Hematopoietic multipotent progenitor cell treated with erythropoietin and hydrocortisone succinate and interleukin-3 and kit ligand, for 8 days (in vitro differentiated cells): ENCODE measurements around the gene ZNF763.
"Not testable (repeated sequence)": the region's sequence is repeated elsewhere in the genome, so short reads cannot be mapped to it uniquely, and the experiment has no call there.

Experiments used
- DNase-seq: peaks from one replicate; pipeline ENCODE4 v3.0.0-alpha.2; 2015

The ZNF763 gene

GRCh38 chr19:11964858-11965645, at the start of gene ZNF763:
Gene ZNF763 (plus strand): TSS chr19:11965040. CDS start chr19:11965209, 169 bp downstream.
- peak; percentile 95 for DNase-seq

GRCh38 chr19:11921852-11922495, 42.9 kb upstream of the ZNF763 start:
- no peak for DNase-seq

DNA sequence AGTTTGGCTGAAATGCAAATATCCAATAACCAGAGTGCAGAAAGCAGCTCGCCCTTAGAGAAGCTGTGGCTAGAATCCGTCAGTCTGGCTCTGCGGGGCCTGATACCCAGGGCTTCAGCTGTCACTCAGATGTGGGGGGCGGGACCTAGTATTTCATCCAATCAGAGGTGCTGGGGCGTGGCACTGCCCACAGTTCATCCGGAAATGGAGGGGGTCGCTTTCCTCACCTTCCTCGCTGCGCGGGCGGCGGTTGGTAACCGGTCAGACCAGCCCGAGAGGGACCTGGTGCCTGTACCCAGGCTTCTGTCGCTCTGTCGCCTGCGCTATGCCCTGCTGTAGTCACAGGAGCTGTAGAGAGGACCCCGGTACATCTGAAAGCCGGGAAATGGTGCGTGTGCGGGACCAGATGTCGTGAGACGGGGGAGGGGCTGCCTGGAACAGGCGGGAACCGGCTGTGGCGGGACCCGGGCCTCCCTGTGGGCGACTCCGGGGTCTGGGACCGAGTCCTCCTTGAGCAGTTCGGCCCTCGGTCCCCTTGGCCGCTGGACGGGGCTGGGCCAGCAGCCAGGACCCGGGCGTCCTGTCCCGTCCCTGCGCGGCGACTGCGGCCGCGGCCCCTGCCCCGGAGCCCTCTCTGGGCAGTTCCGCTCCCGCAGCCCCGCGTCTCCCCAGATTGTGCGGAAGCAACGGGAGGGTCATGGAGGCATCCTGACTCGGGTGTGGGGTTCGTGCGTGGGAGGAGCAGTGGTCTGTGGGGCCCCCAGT, 39.8 kb upstream of the ZNF763 start, which contains the start of gene ZNF700:
Gene ZNF700, plus strand, starts transcription at position 222 of the 765 bp plus-strand sequence. Its CDS starts 104 bp downstream, at position 326.
- peak; percentile 96 for DNase-seq

DNA sequence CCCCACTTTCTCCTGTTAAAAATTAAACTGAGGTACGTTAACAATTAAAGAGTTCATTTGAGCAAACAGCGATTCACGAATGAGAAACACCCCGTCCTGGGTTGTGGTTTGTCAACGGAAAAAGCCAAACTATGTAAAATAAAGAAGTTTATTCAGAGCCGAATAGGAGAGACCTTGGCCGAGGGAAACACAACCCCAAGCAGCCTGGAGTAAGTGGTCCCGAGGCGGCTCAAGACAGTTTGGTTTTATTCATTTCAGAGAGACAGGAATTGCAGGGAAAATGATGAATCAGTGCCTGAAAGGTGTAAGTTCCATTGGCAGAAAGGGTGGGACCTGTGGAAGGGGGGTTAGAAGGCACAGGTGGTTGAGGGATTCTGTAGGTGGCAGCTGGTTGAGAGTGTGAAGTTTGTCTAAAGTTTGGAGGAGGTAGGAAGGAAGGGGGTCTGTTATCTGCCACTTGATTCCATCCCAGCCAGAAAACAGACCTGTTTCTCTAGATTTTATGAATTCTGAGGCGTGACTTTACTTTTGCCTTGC, 39.1 kb upstream of the ZNF763 start:
- DNase-seq: peak; percentile 28

- DNase-seq: no peak
Measured at GRCh38 chr19:11927227-11927626, 37.6 kb upstream of the ZNF763 start.

DNA sequence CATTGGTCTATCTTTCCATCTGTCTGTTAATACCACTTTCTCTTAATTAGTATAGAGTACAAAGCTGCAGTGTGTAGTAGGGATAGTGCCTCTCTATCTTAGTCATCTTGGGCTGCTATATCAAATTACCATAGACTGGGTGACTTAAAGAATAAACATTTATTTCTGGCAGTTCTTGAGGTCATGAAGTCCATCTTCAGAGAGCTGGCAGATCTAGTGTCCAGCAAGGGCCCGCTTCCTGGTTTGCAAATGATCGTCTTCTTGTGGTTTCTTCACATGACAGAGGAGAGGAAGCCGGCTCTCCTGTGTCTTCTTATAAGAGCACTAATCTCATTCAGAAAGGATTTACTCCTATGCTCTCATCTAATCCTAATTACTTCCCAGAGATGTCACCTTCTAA, 33.8 kb upstream of the ZNF763 start:
- no peak for DNase-seq

- no peak for DNase-seq
Measured at GRCh38 chr19:11931513-11931912, 33.3 kb upstream of the ZNF763 start.

DNA sequence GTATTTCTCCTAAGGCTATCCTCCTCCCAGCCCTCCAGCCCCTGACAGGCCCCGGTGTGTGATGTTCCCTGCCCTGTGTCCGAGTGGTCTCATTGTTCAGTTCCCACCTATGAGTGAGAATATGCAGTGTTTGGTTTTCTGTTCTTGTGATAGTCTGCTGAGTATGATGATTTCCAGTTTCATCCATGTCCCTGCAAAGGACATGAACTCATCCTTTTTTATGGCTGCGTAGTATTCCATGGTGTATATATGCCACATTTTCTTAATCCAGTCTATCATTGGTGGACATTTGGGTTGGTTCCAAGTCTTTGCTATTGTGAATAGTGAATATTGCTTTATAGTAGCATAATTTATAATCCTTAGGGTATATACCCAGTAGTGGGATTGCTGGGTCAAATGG, 29.0 kb upstream of the ZNF763 start:
- DNase-seq: not testable (repeated sequence)

GRCh38 chr19:11938383-11938782, 26.5 kb upstream of the ZNF763 start:
- DNase-seq: not testable (repeated sequence)

- not testable (repeated sequence) for DNase-seq
Measured at GRCh38 chr19:11941361-11941887, 23.4 kb upstream of the ZNF763 start.

DNA sequence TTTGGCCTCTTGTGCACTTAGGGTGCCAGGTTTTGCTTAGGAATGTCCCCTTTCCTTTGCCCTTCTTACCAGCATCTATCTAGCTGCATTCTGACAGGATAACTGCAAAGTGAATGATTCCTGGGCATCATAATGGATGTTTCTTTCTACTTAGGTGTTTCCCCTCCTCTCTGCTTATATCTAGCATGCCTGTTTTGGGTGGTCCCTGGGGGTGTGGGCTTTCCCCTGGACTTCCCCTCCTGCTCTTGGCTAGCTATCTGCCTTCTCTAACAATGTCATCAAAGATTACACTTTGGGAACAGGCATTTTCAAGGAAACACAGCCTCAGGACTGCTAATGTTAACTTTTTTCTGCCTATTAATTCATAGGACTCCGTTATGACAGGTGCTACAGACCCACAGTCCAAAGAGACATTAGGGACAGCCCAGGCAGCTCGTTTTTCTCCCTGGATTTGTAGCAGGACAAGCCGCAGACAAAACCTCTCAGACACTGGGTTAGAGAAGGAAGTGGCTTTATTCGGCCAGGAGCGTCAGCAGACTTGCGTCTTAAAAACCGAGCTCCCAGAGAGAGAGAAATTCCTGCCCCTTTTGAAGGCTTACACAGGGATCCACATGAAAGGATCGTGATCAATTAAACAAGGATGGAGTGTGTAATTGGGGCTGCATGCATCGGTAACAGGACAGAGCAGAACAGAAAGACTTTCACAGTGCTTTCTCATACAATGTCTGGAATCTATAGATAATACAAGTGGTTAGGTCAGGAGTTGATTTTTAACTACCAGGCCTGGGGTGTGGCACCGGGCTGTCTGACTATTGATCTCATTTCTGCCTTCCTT, 22.6 kb upstream of the ZNF763 start:
- DNase-seq: no peak

DNA sequence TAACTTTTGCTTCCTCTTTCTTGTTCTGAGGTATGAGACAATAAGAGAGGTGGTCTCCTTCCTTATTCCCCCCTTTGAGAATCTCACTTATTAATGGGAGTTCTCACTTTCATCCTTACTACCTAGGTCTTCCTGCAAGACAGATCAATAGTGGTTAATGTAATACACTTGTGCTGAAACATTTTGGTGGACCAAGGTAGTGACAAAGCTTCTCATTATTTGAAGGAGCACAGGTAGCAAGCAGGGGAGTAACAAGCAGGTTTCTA, 22.1 kb upstream of the ZNF763 start:
- DNase-seq: peak; percentile 29

- no peak for DNase-seq
Measured at GRCh38 chr19:11944656-11945055, 20.2 kb upstream of the ZNF763 start.

DNA sequence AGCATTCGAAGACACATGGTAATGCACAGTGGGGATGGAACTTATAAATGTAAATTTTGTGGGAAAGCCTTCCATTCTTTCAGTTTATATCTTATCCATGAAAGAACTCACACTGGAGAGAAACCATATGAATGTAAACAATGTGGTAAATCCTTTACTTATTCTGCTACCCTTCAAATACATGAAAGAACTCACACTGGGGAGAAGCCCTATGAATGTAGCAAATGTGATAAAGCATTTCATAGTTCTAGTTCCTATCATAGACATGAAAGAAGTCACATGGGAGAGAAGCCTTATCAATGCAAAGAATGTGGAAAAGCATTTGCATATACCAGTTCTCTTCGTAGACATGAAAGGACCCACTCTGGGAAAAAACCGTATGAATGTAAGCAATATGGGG, 16.2 kb upstream of the ZNF763 start:
- no peak for DNase-seq

GRCh38 chr19:11949201-11949600, 15.6 kb upstream of the ZNF763 start:
- no peak for DNase-seq

DNA sequence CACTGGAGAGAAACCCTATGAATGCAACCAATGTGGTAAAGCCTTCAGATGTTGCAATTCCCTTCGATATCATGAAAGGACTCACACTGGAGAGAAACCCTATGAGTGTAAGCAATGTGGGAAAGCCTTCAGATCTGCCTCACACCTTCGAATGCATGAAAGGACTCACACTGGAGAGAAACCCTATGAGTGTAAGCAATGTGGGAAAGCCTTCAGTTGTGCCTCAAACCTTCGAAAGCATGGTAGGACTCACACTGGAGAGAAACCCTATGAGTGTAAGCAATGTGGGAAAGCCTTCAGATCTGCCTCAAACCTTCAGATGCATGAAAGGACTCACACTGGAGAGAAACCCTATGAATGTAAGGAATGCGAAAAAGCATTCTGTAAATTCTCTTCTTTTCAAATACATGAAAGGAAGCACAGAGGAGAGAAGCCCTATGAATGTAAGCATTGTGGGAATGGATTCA, 15.2 kb upstream of the ZNF763 start:
- DNase-seq: not testable (repeated sequence)

DNA sequence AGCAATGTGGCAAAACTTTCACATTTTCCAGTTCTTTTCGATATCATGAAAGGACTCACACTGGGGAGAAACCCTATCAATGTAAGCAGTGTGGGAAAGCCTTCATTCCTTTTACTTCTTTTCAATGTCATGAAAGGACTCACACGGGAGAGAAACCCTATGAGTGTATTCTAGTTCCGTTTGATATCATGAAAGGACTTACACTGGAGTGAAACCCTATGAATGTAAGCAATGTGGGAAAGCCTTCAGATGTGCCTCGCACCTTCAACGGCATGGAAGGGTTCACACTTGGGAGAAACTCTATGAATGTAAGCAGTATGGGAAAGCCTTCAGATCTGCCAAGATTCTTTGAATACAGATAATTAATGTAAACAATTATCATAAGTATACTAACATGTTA, 14.5 kb upstream of the ZNF763 start:
- no peak for DNase-seq

DNA sequence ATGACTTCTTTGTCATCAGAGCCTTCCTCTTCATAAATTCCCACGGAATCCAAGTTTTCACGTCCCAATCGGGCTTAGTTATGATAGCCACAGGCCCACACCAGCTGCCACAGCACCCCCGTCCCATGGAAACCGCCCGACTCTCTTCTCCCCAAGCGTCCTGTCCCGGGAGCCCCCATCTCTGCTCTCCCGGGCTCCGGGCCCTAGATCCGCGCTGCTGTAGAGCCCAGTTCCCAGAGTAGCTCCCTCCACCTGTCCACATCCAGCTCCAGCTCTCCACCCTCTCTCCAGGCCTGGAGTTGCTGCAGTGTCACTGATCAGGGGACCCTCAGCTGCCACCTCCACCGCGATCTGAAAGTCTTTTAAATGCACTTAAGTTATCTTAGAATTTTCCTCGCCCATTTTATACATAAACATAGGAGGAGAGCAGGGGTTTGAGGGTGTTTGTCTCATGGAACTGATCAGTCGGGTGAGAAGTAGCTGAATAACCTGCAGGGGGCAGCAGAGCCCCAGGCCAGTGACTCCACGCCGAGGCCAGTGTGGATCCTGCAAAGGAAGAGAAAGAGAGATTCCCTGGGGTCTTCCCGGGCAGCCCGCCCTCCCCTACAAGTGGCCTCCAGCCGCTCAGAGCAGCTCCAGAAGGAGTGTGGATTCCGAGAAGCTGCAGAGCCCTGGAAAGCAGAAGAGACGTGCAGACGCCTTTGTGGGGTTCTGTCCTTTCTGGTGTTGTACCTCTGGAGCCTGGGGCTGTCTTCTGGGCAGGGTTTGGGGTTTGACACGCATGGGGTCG, 1.1 kb upstream of the ZNF763 start:
- DNase-seq: peak; percentile 84

DNA sequence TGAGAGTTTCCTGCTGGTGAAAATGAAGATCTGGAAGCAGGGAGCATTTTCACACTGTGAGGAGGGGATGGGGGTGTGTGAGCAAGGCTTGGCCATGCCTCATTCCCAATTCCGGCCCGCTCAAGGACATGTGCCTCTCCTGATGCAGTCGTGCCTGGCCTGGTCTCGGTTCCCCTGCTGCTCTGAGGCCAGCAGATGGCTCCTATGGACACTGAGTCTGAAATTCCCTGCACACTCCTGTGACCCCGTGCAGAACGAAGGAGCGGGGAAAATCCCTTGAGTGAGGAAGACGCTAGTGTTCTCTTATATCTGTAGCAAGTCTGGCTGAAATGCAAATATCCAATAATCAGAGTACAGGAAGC, 363 bp upstream of the ZNF763 start:
- no peak for DNase-seq

- no peak for DNase-seq
Measured at GRCh38 chr19:11970174-11970573, 5.3 kb downstream of the ZNF763 start.

GRCh38 chr19:11971041-11971440, 6.2 kb downstream of the ZNF763 start:
- DNase-seq: no peak
